Left lung (tissue), 10 donors: ENCODE data around the gene JAKMIP1. TPM values are rescaled to one million over a fixed set of nuclear protein-coding genes. Genes with fewer than 3 reads are reported as not detected.

ENCODE experiments used
- ATAC-seq: fragments of 200-7000 bp; cut with Tn5 transposase; one replicate; pipeline ENCODE4 v1.9.1; 2020; ENCODE audit warnings: moderate library complexity
- DNase-seq, 4 donors: peaks; one replicate each; pipeline ENCODE4 v3.0.0-alpha.2; 2013 to 2020
- H3K27ac ChIP-seq, 2 donors: fragments of 200-600 bp; sonication (generic) in 1 of 2; one replicate each; pipeline versions ENCODE4 v1.5.0 to v1.8.0; 2020 to 2021
- H3K27me3 ChIP-seq, 2 donors: fragments of 200-600 bp; sonication (generic) in 1 of 2; one replicate each; pipeline versions ENCODE4 v1.5.0 to v1.8.0; 2020 to 2021
- H3K36me3 ChIP-seq, 2 donors: fragments of 200-600 bp; sonication (generic) in 1 of 2; one replicate each; pipeline versions ENCODE4 v1.5.0 to v1.8.0; 2020 to 2021
- H3K4me1 ChIP-seq, 2 donors: fragments of 200-600 bp; one replicate each; pipeline ENCODE4 v1.8.0; 2021
- H3K4me3 ChIP-seq, 2 donors: fragments of 200-600 bp; sonication (generic) in 1 of 2; one replicate each; pipeline versions ENCODE4 v1.5.0 to v1.8.0; 2020 to 2021; ENCODE audit warnings: mild to moderate bottlenecking in 1 of 2
- H3K9me3 ChIP-seq, 2 donors: fragments of 200-600 bp; sonication (generic) in 1 of 2; one replicate each; pipeline versions ENCODE4 v1.5.0 to v1.8.0; 2020 to 2021
- CTCF ChIP-seq, 2 donors: fragments of 200-600 bp; sonication (generic) in 1 of 2; IDR thresholded peaks; one replicate each; pipeline versions ENCODE4 v1.5.0 to v1.8.0; 2021; ENCODE audit warnings: antibody characterized with exemption in 2 of 2
- intact Hi-C, 2 donors: fragments of 100-400 bp; cut with DNase I; formaldehyde crosslinking; loops; one replicate each; pipeline versions ENCODE4 v1.11.2 to v1.14.2; 2022
- polyA plus RNA-seq, 6 donors: library from polyadenylated mRNA; unstranded; fragments of 120-200 nt; gene quantifications; one replicate each; pipeline ENCODE4 v1.2.1, GENCODE V29; 2013; ENCODE audit not compliant: insufficient read length in 6 of 6
- total RNA-seq, 2 donors: library from RNA; stranded (reverse); fragmentation: NEBNext Ultra II Directional; extraction: Animal tissue kit (Norgen Biotek cat#: 25700); gene quantifications; one replicate each; pipeline ENCODE4 v1.2.1, GENCODE V29; 2021
- donor health status: DM: no; HTN: yes; CAD: no.
- donor health status: DM: no; HTN: no; CAD: no.

Gene JAKMIP1
- total and polyA plus RNA-seq, 8 donors: 0.13 to 0.79 (median 0.21) TPM; not detected in 1

GRCh38 chr4:6190486-6190885 is 9.9 kb downstream of the JAKMIP1 start:
- peaks cover 0 to 10% of the 10 kb centered on the region in 2 donors for H3K9me3 ChIP-seq
- ATAC-seq (no peak), DNase-seq (no peak)
- no peak for TF ChIP-seq CTCF (IDR thresholded peaks at IDR 0.05)
- no peaks in the 10 kb centered on the region for H3K4me1 ChIP-seq
- H3K4me3 ChIP-seq: no peak overlapping the region
- intact Hi-C loops: no loop called here
- no peak overlapping the region for H3K27ac ChIP-seq
- peaks cover 0 to 54% of the 10 kb centered on the region in 2 donors for H3K27me3 ChIP-seq
- H3K36me3 ChIP-seq: no peaks in the 10 kb centered on the region

GRCh38 chr4:6189511-6189910 is 10.8 kb downstream of the JAKMIP1 start:
- H3K4me1 ChIP-seq: no peaks in the 10 kb centered on the region
- H3K4me3 ChIP-seq: no peak overlapping the region
- H3K9me3 ChIP-seq: peaks cover 0 to 10% of the 10 kb centered on the region in 2 donors
- no peaks in the 10 kb centered on the region for H3K36me3 ChIP-seq
- DNase-seq (no peak), ATAC-seq (no peak)
- intact Hi-C loops: no loop called here
- H3K27ac ChIP-seq: no peak overlapping the region
- H3K27me3 ChIP-seq: peaks cover 0 to 45% of the 10 kb centered on the region in 2 donors
- no peak for TF ChIP-seq CTCF (IDR thresholded peaks at IDR 0.05)

GRCh38 chr4:6188687-6189305 is 11.6 kb downstream of the JAKMIP1 start:
- Histone ChIP-seq H3K27ac (no peak overlapping the region), H3K9me3 (peaks cover 0 to 10% of the 10 kb centered on the region in 2 donors), H3K4me1 (no peaks in the 10 kb centered on the region), H3K4me3 (no peak overlapping the region), H3K36me3 (no peaks in the 10 kb centered on the region), H3K27me3 (peaks cover 0 to 38% of the 10 kb centered on the region in 2 donors)
- no peak for TF ChIP-seq CTCF (IDR thresholded peaks at IDR 0.05)
- intact Hi-C loops: no loop called here
- no peak for ATAC-seq
- DNase-seq: no peak

GRCh38 chr4:6184169-6184568 is 16.2 kb downstream of the JAKMIP1 start:
- ATAC-seq (no peak), DNase-seq (no peak)
- no peak overlapping the region for H3K4me3 ChIP-seq
- peaks cover 0 to 13% of the 10 kb centered on the region in 2 donors for H3K9me3 ChIP-seq
- H3K36me3 ChIP-seq: no peaks in the 10 kb centered on the region
- TF ChIP-seq CTCF (IDR thresholded peaks at IDR 0.05): no peak
- intact Hi-C loops: no loop called here
- H3K27ac ChIP-seq: no peak overlapping the region
- H3K27me3 ChIP-seq: no peaks in the 10 kb centered on the region
- no peaks in the 10 kb centered on the region for H3K4me1 ChIP-seq

GRCh38 chr4:6183740-6184139 is 16.6 kb downstream of the JAKMIP1 start:
- DNase-seq (no peak), ATAC-seq (no peak)
- no peak overlapping the region for H3K4me3 ChIP-seq
- no peak for TF ChIP-seq CTCF (IDR thresholded peaks at IDR 0.05)
- H3K4me1 ChIP-seq: no peaks in the 10 kb centered on the region
- intact Hi-C loops: no loop called here
- no peaks in the 10 kb centered on the region for H3K27me3 ChIP-seq
- no peak overlapping the region for H3K27ac ChIP-seq
- no peaks in the 10 kb centered on the region for H3K36me3 ChIP-seq
- H3K9me3 ChIP-seq: peaks cover 0 to 13% of the 10 kb centered on the region in 2 donors
